Activated naive CD8-positive, alpha-beta T cell (primary cell): ENCODE data around the gene FSIP1.

Experiments used
- H3K27ac Mint-ChIP-seq: one replicate; pipeline ENCODE4 v1.8.0; 2021; ENCODE audit warnings: mixed read lengths
- H3K27me3 Mint-ChIP-seq: one replicate; pipeline ENCODE4 v1.8.0; 2021; ENCODE audit warnings: mixed read lengths
- H3K36me3 Mint-ChIP-seq: one replicate; pipeline ENCODE4 v1.8.0; 2021; ENCODE audit warnings: mixed read lengths
- H3K4me1 Mint-ChIP-seq: one replicate; pipeline ENCODE4 v1.8.0; 2021; ENCODE audit warnings: low read depth, mixed read lengths
- H3K4me3 Mint-ChIP-seq: one replicate; pipeline ENCODE4 v1.8.0; 2021; ENCODE audit warnings: mild to moderate bottlenecking, mixed read lengths
- H3K9me3 Mint-ChIP-seq: one replicate; pipeline ENCODE4 v1.8.0; 2021; ENCODE audit warnings: low read depth, mixed read lengths

The FSIP1 gene

GRCh38 chr15:39575180-39575579 is 207.5 kb downstream of the FSIP1 start:
- H3K27me3 Mint-ChIP-seq, result peaks cover 26% of the 10 kb centered on the region
- no peaks in the 10 kb centered on the region for H3K36me3 Mint-ChIP-seq
- no peaks in the 10 kb centered on the region for H3K9me3 Mint-ChIP-seq
- no peak overlapping the region for H3K4me3 Mint-ChIP-seq
- peaks cover 4% of the 10 kb centered on the region for H3K4me1 Mint-ChIP-seq
- no peak overlapping the region for H3K27ac Mint-ChIP-seq

DNA sequence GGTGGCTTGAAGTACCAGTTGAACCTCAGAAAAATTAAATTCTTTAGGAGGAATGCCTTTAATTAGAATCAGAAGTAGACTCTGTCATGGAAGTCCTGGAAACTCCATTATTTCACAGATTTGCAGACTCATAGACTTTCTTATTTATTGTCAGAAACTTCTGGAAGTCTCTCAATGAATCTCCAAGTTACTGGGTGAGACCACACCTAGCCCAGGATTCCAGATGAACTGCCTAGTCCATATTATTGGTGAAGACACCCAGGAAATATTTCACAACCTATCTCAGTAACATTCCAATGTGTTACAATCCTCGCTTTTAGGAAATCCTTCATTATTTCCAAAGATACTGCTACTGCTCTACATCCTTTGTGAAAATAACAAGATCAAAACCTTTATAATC is 208.2 kb downstream of the FSIP1 start:
- no peaks in the 10 kb centered on the region for H3K36me3 Mint-ChIP-seq
- no peak overlapping the region for H3K27ac Mint-ChIP-seq
- H3K9me3 Mint-ChIP-seq, result no peaks in the 10 kb centered on the region
- H3K27me3 Mint-ChIP-seq, result peaks cover 22% of the 10 kb centered on the region
- no peaks in the 10 kb centered on the region for H3K4me1 Mint-ChIP-seq
- H3K4me3 Mint-ChIP-seq, result no peak overlapping the region

- H3K27me3 Mint-ChIP-seq, result peaks cover 17% of the 10 kb centered on the region
- no peak overlapping the region for H3K4me3 Mint-ChIP-seq
- H3K4me1 Mint-ChIP-seq, result no peaks in the 10 kb centered on the region
- H3K36me3 Mint-ChIP-seq, result no peaks in the 10 kb centered on the region
- H3K27ac Mint-ChIP-seq, result no peak overlapping the region
- H3K9me3 Mint-ChIP-seq, result no peaks in the 10 kb centered on the region
Observed at GRCh38 chr15:39573844-39574243, 208.8 kb downstream of the FSIP1 start.

GRCh38 chr15:39573287-39573686 is 209.4 kb downstream of the FSIP1 start:
- H3K27ac Mint-ChIP-seq, result no peak overlapping the region
- H3K4me3 Mint-ChIP-seq, result no peak overlapping the region
- no peaks in the 10 kb centered on the region for H3K36me3 Mint-ChIP-seq
- H3K27me3 Mint-ChIP-seq, result peaks cover 16% of the 10 kb centered on the region
- no peaks in the 10 kb centered on the region for H3K4me1 Mint-ChIP-seq
- H3K9me3 Mint-ChIP-seq, result no peaks in the 10 kb centered on the region

GRCh38 chr15:39565851-39566250 is 216.8 kb downstream of the FSIP1 start:
- Mint-ChIP-seq H3K36me3 (no peaks in the 10 kb centered on the region), H3K4me1 (no peaks in the 10 kb centered on the region), H3K27ac (no peak overlapping the region), H3K9me3 (no peaks in the 10 kb centered on the region), H3K27me3 (no peaks in the 10 kb centered on the region), H3K4me3 (no peak overlapping the region)

DNA sequence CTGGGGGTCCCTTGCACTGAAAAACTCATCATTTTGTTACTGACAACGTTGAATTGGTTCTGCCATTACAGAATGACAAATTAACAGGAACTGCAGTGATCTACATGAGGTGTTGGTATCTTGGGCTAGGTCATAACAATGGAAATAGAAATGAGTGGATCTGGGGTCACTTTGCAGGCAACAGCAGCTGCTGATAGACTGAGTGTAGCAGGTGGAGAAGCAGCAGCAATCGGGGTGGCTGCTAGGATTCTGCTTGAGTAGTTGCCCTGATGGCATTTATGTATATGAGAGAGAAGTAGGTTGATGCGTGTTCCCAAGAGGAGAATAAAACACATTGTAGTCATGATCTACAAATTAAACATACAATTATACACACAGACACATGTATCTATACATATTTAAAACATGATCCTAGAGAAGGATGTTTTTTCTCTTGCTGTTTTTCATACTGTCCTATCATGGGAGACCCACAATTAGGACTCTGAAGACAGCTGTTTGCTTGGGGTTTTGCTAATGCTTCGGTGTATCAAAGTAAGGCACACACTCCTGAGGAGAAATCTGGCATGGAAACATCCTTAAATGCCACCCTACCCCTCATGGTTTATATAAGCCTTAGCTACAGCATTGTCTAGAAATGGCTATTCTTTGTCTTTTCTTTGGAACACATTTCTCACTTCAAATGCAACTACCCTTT is 217.5 kb downstream of the FSIP1 start:
- Mint-ChIP-seq H3K4me1 (no peaks in the 10 kb centered on the region), H3K36me3 (no peaks in the 10 kb centered on the region), H3K27ac (no peak overlapping the region), H3K9me3 (no peaks in the 10 kb centered on the region), H3K4me3 (no peak overlapping the region), H3K27me3 (no peaks in the 10 kb centered on the region)

DNA sequence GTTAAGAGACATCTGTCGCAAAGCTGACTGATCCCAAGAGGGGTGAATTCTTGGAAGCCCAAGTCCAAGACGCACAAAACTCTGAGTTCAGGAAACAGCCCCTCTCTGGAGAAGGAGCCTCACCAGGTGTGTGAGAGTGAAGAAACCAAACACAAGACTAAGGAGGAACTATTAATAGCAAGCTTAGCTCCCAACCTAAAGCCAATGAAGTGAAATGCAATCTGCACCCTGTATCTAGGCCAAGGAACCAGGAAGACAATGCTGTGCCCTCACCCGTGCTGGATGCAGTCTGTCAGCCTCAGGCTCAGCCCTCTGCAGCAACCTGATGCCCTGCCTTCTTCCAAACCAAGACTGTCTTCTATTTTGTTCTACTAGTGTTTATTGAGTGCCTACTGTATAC is 224.2 kb downstream of the FSIP1 start:
- no peaks in the 10 kb centered on the region for H3K36me3 Mint-ChIP-seq
- no peaks in the 10 kb centered on the region for H3K9me3 Mint-ChIP-seq
- no peaks in the 10 kb centered on the region for H3K27me3 Mint-ChIP-seq
- H3K4me3 Mint-ChIP-seq, result no peak overlapping the region
- H3K27ac Mint-ChIP-seq, result no peak overlapping the region
- no peaks in the 10 kb centered on the region for H3K4me1 Mint-ChIP-seq

DNA sequence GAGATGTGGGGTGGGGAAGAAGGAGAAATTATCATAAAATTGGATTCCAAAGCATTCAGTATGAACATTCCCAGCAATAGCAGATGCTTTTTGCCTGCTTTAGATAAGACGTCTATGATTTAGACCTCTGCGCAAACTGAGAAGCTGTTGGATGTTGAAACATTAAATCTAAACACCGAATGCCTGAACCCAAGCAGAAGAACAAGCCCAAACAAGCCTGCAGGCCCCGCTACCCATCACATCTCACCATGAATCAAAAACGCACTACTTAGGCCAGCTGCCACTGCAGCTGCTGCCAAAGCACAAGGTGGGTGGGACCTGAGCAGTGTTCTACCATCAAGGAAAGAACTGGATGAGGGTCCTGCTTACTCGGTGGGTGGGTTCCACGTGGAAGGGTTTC is 226.2 kb downstream of the FSIP1 start:
- no peaks in the 10 kb centered on the region for H3K27me3 Mint-ChIP-seq
- H3K9me3 Mint-ChIP-seq, result no peaks in the 10 kb centered on the region
- no peak overlapping the region for H3K27ac Mint-ChIP-seq
- H3K4me3 Mint-ChIP-seq, result no peak overlapping the region
- no peaks in the 10 kb centered on the region for H3K36me3 Mint-ChIP-seq
- no peaks in the 10 kb centered on the region for H3K4me1 Mint-ChIP-seq

- no peaks in the 10 kb centered on the region for H3K4me1 Mint-ChIP-seq
- H3K9me3 Mint-ChIP-seq, result no peaks in the 10 kb centered on the region
- H3K27ac Mint-ChIP-seq, result no peak overlapping the region
- no peaks in the 10 kb centered on the region for H3K27me3 Mint-ChIP-seq
- no peak overlapping the region for H3K4me3 Mint-ChIP-seq
- H3K36me3 Mint-ChIP-seq, result no peaks in the 10 kb centered on the region
Observed at GRCh38 chr15:39555885-39556284, 226.8 kb downstream of the FSIP1 start.

- Mint-ChIP-seq H3K27ac (no peak overlapping the region), H3K4me3 (no peak overlapping the region), H3K27me3 (no peaks in the 10 kb centered on the region), H3K9me3 (no peaks in the 10 kb centered on the region), H3K4me1 (no peaks in the 10 kb centered on the region), H3K36me3 (no peaks in the 10 kb centered on the region)
Observed at GRCh38 chr15:39554746-39555387, 227.8 kb downstream of the FSIP1 start.

- no peaks in the 10 kb centered on the region for H3K4me1 Mint-ChIP-seq
- H3K9me3 Mint-ChIP-seq, result no peaks in the 10 kb centered on the region
- H3K4me3 Mint-ChIP-seq, result no peak overlapping the region
- no peak overlapping the region for H3K27ac Mint-ChIP-seq
- no peaks in the 10 kb centered on the region for H3K27me3 Mint-ChIP-seq
- no peaks in the 10 kb centered on the region for H3K36me3 Mint-ChIP-seq
Observed at GRCh38 chr15:39553947-39554693, 228.5 kb downstream of the FSIP1 start.

GRCh38 chr15:39552556-39552955 is 230.1 kb downstream of the FSIP1 start:
- no peaks in the 10 kb centered on the region for H3K9me3 Mint-ChIP-seq
- H3K36me3 Mint-ChIP-seq, result no peaks in the 10 kb centered on the region
- H3K4me3 Mint-ChIP-seq, result no peak overlapping the region
- H3K27me3 Mint-ChIP-seq, result no peaks in the 10 kb centered on the region
- no peak overlapping the region for H3K27ac Mint-ChIP-seq
- no peaks in the 10 kb centered on the region for H3K4me1 Mint-ChIP-seq

- Mint-ChIP-seq H3K27me3 (peaks cover 2% of the 10 kb centered on the region), H3K27ac (no peak overlapping the region), H3K9me3 (no peaks in the 10 kb centered on the region), H3K4me1 (no peaks in the 10 kb centered on the region), H3K4me3 (no peak overlapping the region), H3K36me3 (no peaks in the 10 kb centered on the region)
Observed at GRCh38 chr15:39551476-39551875, 231.2 kb downstream of the FSIP1 start.
